SK-N-SH (cell line): Measurements from ENCODE around the gene PARP9. TPM values are rescaled to one million over a fixed set of nuclear protein-coding genes. Genes with fewer than 3 reads are reported as not detected.

Source experiments
- CTCF ChIA-PET: fragments of 300-600, 350-600 bp; formaldehyde crosslinking; extraction: SDS; loops from one replicate; lab custom pipeline; 2021; lab: Yijun Ruan, JAX
- POLR2A ChIA-PET: fragments of 350-600 bp; sonication (Branson Sonifier 250); formaldehyde crosslinking; extraction: SDS; loops from one replicate; lab custom pipeline; 2020; ENCODE audit warnings: antibody characterized with exemption, inconsistent platforms; lab: Yijun Ruan, JAX
- DNase-seq: peaks from one replicate; pipeline ENCODE4 v3.0.0; 2012
- H2AFZ ChIP-seq: fragments of 200-600 bp; sonication (generic); 2 replicates; pipeline ENCODE4 v1.8.1; 2016; ENCODE audit warnings: antibody characterized with exemption, mild to moderate bottlenecking, low read depth
- H3F3A ChIP-seq: fragments of 200-600 bp; sonication (generic); replicated peaks from 2 replicates; pipeline ENCODE3; 2016; ENCODE audit warnings: antibody characterized with exemption, mild to moderate bottlenecking; ENCODE audit not compliant: insufficient read depth
- H3K27ac ChIP-seq, 2 experiments: fragments of 200-500 bp in 1 of 2; fragments of 200-600 bp in 1 of 2; sonication (Bioruptor generic) in 1 of 2; sonication (generic), shearing (Covaris generic) in 1 of 2; 2 replicates each; pipeline versions ENCODE4 v1.5.1 to v1.6.1; 2014 to 2016; ENCODE audit warnings: low read depth in 2 of 2, inconsistent platforms in 1 of 2, low read length in 1 of 2, mild to moderate bottlenecking in 1 of 2, mixed read lengths in 1 of 2
- H3K27me3 ChIP-seq: fragments of 200-600 bp; sonication (generic), shearing (Covaris generic); 2 replicates; pipeline ENCODE4 v1.6.1; 2016; ENCODE audit warnings: mixed run types; ENCODE audit not compliant: insufficient read depth
- H3K36me3 ChIP-seq, 2 experiments: fragments of 200-500 bp in 1 of 2; fragments of 200-600 bp in 1 of 2; sonication (Bioruptor generic) in 1 of 2; sonication (generic) in 1 of 2; replicated peaks in 1 of 2; 2 replicates each; pipeline versions ENCODE3 to v1.5.1; 2014 to 2016; ENCODE audit warnings: low read length in 1 of 2, mild to moderate bottlenecking in 1 of 2; ENCODE audit not compliant: insufficient read depth in 2 of 2, control insufficient read depth in 1 of 2
- H3K4me1 ChIP-seq, 2 experiments: fragments of 200-500 bp in 1 of 2; fragments of 200-600 bp in 1 of 2; sonication (Bioruptor generic) in 1 of 2; sonication (generic), shearing (Covaris generic) in 1 of 2; 2 replicates each; pipeline versions ENCODE4 v1.5.1 to v1.6.1; 2014 to 2016; ENCODE audit warnings: low read depth in 1 of 2, low read length in 1 of 2, mixed run types in 1 of 2; ENCODE audit not compliant: insufficient read depth in 2 of 2, control insufficient read depth in 1 of 2
- H3K4me2 ChIP-seq: fragments of 200-600 bp; sonication (generic), shearing (Covaris generic); 2 replicates; pipeline ENCODE4 v1.6.1; 2017; ENCODE audit warnings: mixed run types
- H3K4me3 ChIP-seq, 2 experiments: fragments of 200-500 bp in 1 of 2; fragments of 200-600 bp in 1 of 2; sonication (Bioruptor generic) in 1 of 2; sonication (generic), shearing (Covaris generic) in 1 of 2; 2 replicates each; pipeline versions ENCODE4 v1.5.1 to v1.8.1; 2014 to 2016; ENCODE audit warnings: low read depth in 2 of 2, inconsistent platforms in 1 of 2, low read length in 1 of 2, mild to moderate bottlenecking in 1 of 2, mixed read lengths in 1 of 2, moderate library complexity in 1 of 2
- H3K79me2 ChIP-seq: fragments of 200-600 bp; sonication (generic); 2 replicates; pipeline ENCODE4 v1.8.1; 2017; ENCODE audit warnings: mild to moderate bottlenecking; ENCODE audit not compliant: insufficient read depth
- H3K9ac ChIP-seq: fragments of 200-600 bp; sonication (generic); 2 replicates; pipeline ENCODE4 v1.6.1; 2017; ENCODE audit warnings: mixed run types
- H3K9me2 ChIP-seq: fragments of 200-600 bp; sonication (generic); 2 replicates; pipeline ENCODE4 v1.6.1; 2017; ENCODE audit warnings: mixed run types
- H3K9me3 ChIP-seq: fragments of 200-600 bp; sonication (generic); 2 replicates; pipeline ENCODE4 v1.6.1; 2017; ENCODE audit warnings: mixed run types, mild to moderate bottlenecking, moderate library complexity
- H4K20me1 ChIP-seq: fragments of 200-600 bp; sonication (generic); 2 replicates; pipeline ENCODE4 v1.6.1; 2017; ENCODE audit warnings: mild to moderate bottlenecking, mixed run types; ENCODE audit not compliant: insufficient read depth
- CHD2 ChIP-seq: fragments of 150-350 bp; IDR thresholded peaks from 2 replicates; pipeline ENCODE4 v1.6.1; 2018; ENCODE audit warnings: low read length; ENCODE audit not compliant: partially characterized antibody
- EZH2phosphoT487 ChIP-seq: fragments of 200-600 bp; sonication (generic); IDR thresholded peaks from 2 replicates; pipeline ENCODE4 v1.6.1; 2017; ENCODE audit warnings: low read depth, mixed run types, mild to moderate bottlenecking, antibody characterized with exemption, moderate library complexity, borderline replicate concordance
- FOXM1 ChIP-seq: IDR thresholded peaks from 2 replicates; pipeline ENCODE4 v1.4.0; 2012; ENCODE audit warnings: low read depth, mild to moderate bottlenecking
- MAX ChIP-seq: IDR thresholded peaks from 2 replicates; pipeline ENCODE4 v1.4.0; 2012; ENCODE audit warnings: low read depth
- NRF1 ChIP-seq: IDR thresholded peaks from 2 replicates; pipeline ENCODE4 v1.6.1; 2012; ENCODE audit warnings: low read depth, mild to moderate bottlenecking, low read length
- RCOR1 ChIP-seq: fragments of 150-350 bp; IDR thresholded peaks from 2 replicates; pipeline ENCODE4 v1.6.1; 2017; ENCODE audit warnings: antibody characterized with exemption, low read length
- REST ChIP-seq: IDR thresholded peaks from 2 replicates; pipeline ENCODE4 v1.6.1; 2012; ENCODE audit warnings: mild to moderate bottlenecking, low read depth, low read length, moderate library complexity
- SIN3A ChIP-seq: IDR thresholded peaks from 2 replicates; pipeline ENCODE4 v1.6.1; 2012; ENCODE audit warnings: low read depth, mild to moderate bottlenecking, low read length, moderate library complexity, borderline replicate concordance
- TAF1 ChIP-seq: IDR thresholded peaks from 2 replicates; pipeline ENCODE4 v1.6.1; 2012; ENCODE audit warnings: low read depth, mild to moderate bottlenecking, low read length, moderate library complexity, borderline replicate concordance
- YY1 ChIP-seq: IDR thresholded peaks from 2 replicates; pipeline ENCODE4 v1.4.0; 2012; ENCODE audit warnings: low read depth, mild to moderate bottlenecking
- ZBTB33 ChIP-seq: IDR thresholded peaks from 2 replicates; pipeline ENCODE4 v1.4.0; 2012; ENCODE audit warnings: low read depth, borderline replicate concordance
- WGBS: methylation state at CpG from one replicate; pipeline ENCODE4 v1.1.6; 2017; ENCODE audit warnings: low lambda C conversion rate; 5-methylcytosine and 5-hydroxymethylcytosine counted together
- polyA plus RNA-seq, 3 experiments: library from polyadenylated mRNA; depleted of rRNA; stranded (reverse); fragments of >200 nt; gene quantifications; 2 replicates each; pipeline ENCODE4 v1.2.3, GENCODE V29; 2012

The PARP9 gene
- polyA plus RNA-seq, 1 of the 3 experiments (the other 2 are of a cell fraction) = 13.5 TPM

GRCh38 chr3:122493296-122493695, 70.8 kb downstream of the PARP9 start:
- Histone ChIP-seq H3K27ac (peak overlapping the region in 1 of 2 experiments; percentile 13; a peak in 2 of 4 replicates), H3K4me2 (no peak overlapping the region), H2AFZ (no peak overlapping the region), H3K9me3 (no peaks in the 10 kb centered on the region), H3K9ac (no peak overlapping the region), H3K27me3 (no peaks in the 10 kb centered on the region), H3F3A (peaks cover 22% of the 10 kb centered on the region), H3K79me2 (peaks cover 95% of the 10 kb centered on the region), H3K9me2 (no peaks in the 10 kb centered on the region), H3K36me3 (peaks cover 48 to 49% of the 10 kb centered on the region in 2 experiments), H3K4me1 (no peaks in the 10 kb centered on the region; a peak in 1 of 4 replicates), H3K4me3 (no peak overlapping the region), H4K20me1 (peaks cover 30% of the 10 kb centered on the region)
- ChIA-PET POLR2A (interaction anchor here (0.6 kb wide), 1 partner anchor 11 kb away, joined by 3 read pairs; no protein-coding TSS in a partner anchor), CTCF (interaction anchor here (1.1 kb wide), 1 partner anchor 185 kb away, joined by 3 read pairs; no protein-coding TSS in a partner anchor)
- TF ChIP-seq SIN3A (no peak), NRF1 (no peak), FOXM1 (no peak), EZH2phosphoT487 (no peak), YY1 (no peak), MAX (no peak), ZBTB33 (no peak), RCOR1 (no peak), CHD2 (no peak), REST (no peak), TAF1 (no peak)
- WGBS = 82% methylated on average over 3 of the region's 3 CpGs
- no peak for DNase-seq
